GM18526 (cell line): ENCODE measurements around the gene ZDHHC23.

Experiments used
- POLR2A ChIP-seq: IDR thresholded peaks from 3 replicates; pipeline ENCODE4 v1.6.1; 2011; ENCODE audit not compliant: insufficient read length; ENCODE audit errors: extremely low read depth

ZDHHC23 gene

GRCh38 chr3:113968986-113969385, 21.2 kb downstream of the ZDHHC23 start:
- TF ChIP-seq POLR2A, result no peak

GRCh38 chr3:113977822-113978221, 30.0 kb downstream of the ZDHHC23 start:
- no peak for TF ChIP-seq POLR2A

- no peak for TF ChIP-seq POLR2A
These were observed 32.1 kb downstream of the ZDHHC23 start for GRCh38 chr3:113979916-113980315.

GRCh38 chr3:113981803-113982202, 34.0 kb downstream of the ZDHHC23 start:
- no peak for TF ChIP-seq POLR2A

GRCh38 chr3:113983544-113983943, 35.7 kb downstream of the ZDHHC23 start:
- no peak for TF ChIP-seq POLR2A

GRCh38 chr3:113985541-113985940, 37.7 kb downstream of the ZDHHC23 start:
- no peak for TF ChIP-seq POLR2A

- TF ChIP-seq POLR2A, result no peak
These were observed 57.7 kb downstream of the ZDHHC23 start for GRCh38 chr3:114005481-114005880.

- no peak for TF ChIP-seq POLR2A
These were observed 63.4 kb downstream of the ZDHHC23 start for GRCh38 chr3:114011059-114011797.
